K562 (cell line): ENCODE measurements around the gene DLGAP1. TPM values are rescaled to one million over a fixed set of nuclear protein-coding genes. Genes with fewer than 3 reads are reported as not detected.

ENCODE experiments used
- BCLAF1 ChIP-seq, 2 experiments: fragments of 450-650 bp in 1 of 2; IDR thresholded peaks; 2 replicates each; pipeline ENCODE4 v1.6.1; 2011 to 2017; ENCODE audit warnings: low read depth in 2 of 2, antibody characterized with exemption in 1 of 2, borderline replicate concordance in 1 of 2, low read length in 1 of 2, mild to moderate bottlenecking in 1 of 2, mixed read lengths in 1 of 2; ENCODE audit not compliant: control insufficient read depth in 1 of 2
- CC2D1A ChIP-seq: fragments of 450-650 bp; IDR thresholded peaks from 2 replicates; pipeline ENCODE4 v1.6.1; 2017; ENCODE audit warnings: mild to moderate bottlenecking
- FOXK1 ChIP-seq: sonication (generic); formaldehyde crosslinking; IDR thresholded peaks from 2 replicates; pipeline ENCODE4 v1.8.0; 2022; ENCODE audit warnings: missing genetic modification reagents, mild to moderate bottlenecking, borderline replicate concordance
- ILF3 ChIP-seq: fragments of 450-650 bp; IDR thresholded peaks from 2 replicates; pipeline ENCODE4 v1.6.1; 2018; ENCODE audit warnings: antibody characterized with exemption, mild to moderate bottlenecking, moderate library complexity, borderline replicate concordance
- NCOR1 ChIP-seq: fragments of 450-650 bp; IDR thresholded peaks from 2 replicates; pipeline ENCODE4 v1.6.1; 2016; ENCODE audit warnings: mild to moderate bottlenecking, moderate library complexity
- NFIX ChIP-seq: fragments of 250-450 bp; sonication (Bioruptor Pico); IDR thresholded peaks from 2 replicates; pipeline ENCODE4 v1.4.0; 2020; ENCODE audit warnings: low read depth, mild to moderate bottlenecking, moderate library complexity
- PRPF4 ChIP-seq: fragments of 200-400 bp; formaldehyde crosslinking; IDR thresholded peaks from one replicate; pipeline ENCODE4 v1.6.1; 2017; ENCODE audit warnings: low read length, low read depth, mild to moderate bottlenecking; ENCODE audit not compliant: insufficient read depth, poor library complexity, severe bottlenecking
- RAD21 ChIP-seq, 2 experiments: fragments of 250-450 bp in 1 of 2; fragments of 450-650 bp in 1 of 2; sonication (Bioruptor Pico) in 1 of 2; formaldehyde crosslinking in 1 of 2; IDR thresholded peaks in 1 of 2; conservative IDR thresholded peaks in 1 of 2; 2 replicates each; pipeline versions ENCODE4 v1.4.0 to v1.8.0; 2020 to 2022; ENCODE audit warnings: mild to moderate bottlenecking in 2 of 2, moderate library complexity in 1 of 2
- RBM22 ChIP-seq: fragments of 200-400 bp; formaldehyde crosslinking; IDR thresholded peaks from 2 replicates; pipeline ENCODE4 v1.6.1; 2018; ENCODE audit warnings: low read length, low read depth; ENCODE audit not compliant: poor library complexity, severe bottlenecking
- SMAD2 ChIP-seq: fragments of 150-350 bp; IDR thresholded peaks from 2 replicates; pipeline ENCODE4 v1.6.1; 2014; ENCODE audit warnings: low read depth, mild to moderate bottlenecking, low read length
- SMARCE1 ChIP-seq: fragments of 450-650 bp; IDR thresholded peaks from 2 replicates; pipeline ENCODE4 v1.7.1; 2016; ENCODE audit warnings: mild to moderate bottlenecking
- SRSF3 ChIP-seq: fragments of 200-400 bp; formaldehyde crosslinking; IDR thresholded peaks from 2 replicates; pipeline ENCODE4 v1.6.1; 2016; ENCODE audit warnings: mild to moderate bottlenecking, low read length, moderate library complexity; ENCODE audit not compliant: insufficient read depth
- THRA ChIP-seq: fragments of 450-650 bp; IDR thresholded peaks from 2 replicates; pipeline ENCODE4 v1.6.1; 2017; ENCODE audit warnings: mild to moderate bottlenecking, moderate library complexity
- ZNF140 ChIP-seq: fragments of 250-450 bp; sonication (Bioruptor Pico); IDR thresholded peaks from 2 replicates; pipeline ENCODE4 v1.8.0; 2021; ENCODE audit warnings: moderate library complexity, mild to moderate bottlenecking, inconsistent platforms
- ZNF212 ChIP-seq: fragments of 450-650 bp; formaldehyde crosslinking; IDR thresholded peaks from 2 replicates; pipeline ENCODE4 v1.4.0; 2020; ENCODE audit warnings: mild to moderate bottlenecking
- ZNF398 ChIP-seq: fragments of 250-450 bp; sonication (Bioruptor Pico); IDR thresholded peaks from 2 replicates; pipeline ENCODE4 v1.8.0; 2021; ENCODE audit warnings: moderate library complexity, mild to moderate bottlenecking, inconsistent platforms
- ZNF507 ChIP-seq: conservative IDR thresholded peaks from 2 replicates; pipeline ENCODE4 v1.6.1; 2017; ENCODE audit warnings: missing genetic modification characterization, missing compliant biosample characterization
- polyA plus RNA-seq, 8 experiments: library from polyadenylated mRNA; depleted of rRNA in 4 of 8; stranded (reverse) in 5 of 8; unstranded in 3 of 8; fragments of >200 nt; fragmentation: Nextera tagmentation in 2 of 8; fragmentation: Illumina TruSeq in 1 of 8; extraction: Ambion mirVana in 2 of 8; extraction: Trizol in 1 of 8; gene quantifications; 2 replicates each; pipeline versions ENCODE4 v1.2.1 to v1.2.3, GENCODE V29; 2011 to 2014; ENCODE audit warnings: inconsistent platforms in 1 of 8, missing spikeins in 1 of 8
- total RNA-seq, 7 experiments: library from RNA; depleted of rRNA in 6 of 7; stranded (reverse); fragments of >200 nt in 6 of 7; fragmentation: Illumina TruSeq in 2 of 7; extraction: Trizol in 2 of 7; gene quantifications; 2 replicates each; pipeline versions ENCODE4 v1.2.1 to v1.2.3, GENCODE V29; 2011 to 2021; ENCODE audit warnings: low replicate concordance in 1 of 7

The DLGAP1 gene
- total and polyA plus RNA-seq, 9 of the 15 experiments (the other 6 are each of a cell fraction or from before 2014, with no cell fraction given) = 0.04 to 0.22 (median 0.08) TPM

- TF ChIP-seq ZNF398 = no peak
- no peak for TF ChIP-seq RAD21 (CRISPR knock-in tag; conservative IDR thresholded peaks at IDR 0.05 in 1 of 2, IDR thresholded peaks at IDR 0.05 in 1 of 2)
- TF ChIP-seq THRA = no peak
- TF ChIP-seq FOXK1 = 0 out of 2 replicates have a peak, but pooled peaks have one; percentile 35
- TF ChIP-seq RBM22 = peak; percentile 82
- no peak for TF ChIP-seq CC2D1A
- TF ChIP-seq NCOR1 = no peak
- no peak for TF ChIP-seq SRSF3
- no peak for TF ChIP-seq SMAD2
- TF ChIP-seq ZNF212 (CRISPR knock-in tag) = no peak
- no peak for TF ChIP-seq BCLAF1 (IDR thresholded peaks at IDR 0.05; ENCODE audit: borderline replicate concordance in 1 of 2, control insufficient read depth in 1 of 2, low read depth in 2 of 2, low read length in 1 of 2)
- no peak for TF ChIP-seq ILF3
- TF ChIP-seq ZNF507 = no peak
- no peak for TF ChIP-seq ZNF140 (CRISPR knock-in tag)
- TF ChIP-seq PRPF4 = no peak
- TF ChIP-seq NFIX = no peak
- no peak for TF ChIP-seq SMARCE1
Observed at GRCh38 chr18:3448838-3449511, 1006.1 kb downstream of the DLGAP1 start (continued).
